Stromal cell of bone marrow (primary cell): ENCODE measurements around the gene TRIM44.

Experiments
- DNase-seq: peaks from one replicate; pipeline ENCODE4 v3.0.0-alpha.2; 2012; ENCODE audit warnings: low read depth

Gene TRIM44

GRCh38 chr11:35662649-35663407 is at the start of gene TRIM44:
Gene TRIM44 (plus strand): TSS chr11:35662775. CDS start chr11:35663112, 337 bp downstream.
- DNase-seq = peak; percentile 70

GRCh38 chr11:35614939-35615569 is 47.5 kb upstream of the TRIM44 start:
- no peak for DNase-seq

- no peak for DNase-seq
Observed at GRCh38 chr11:35615921-35616900, 46.4 kb upstream of the TRIM44 start.

GRCh38 chr11:35617316-35617686 is 45.3 kb upstream of the TRIM44 start:
- DNase-seq = no peak

- peak; percentile 88 for DNase-seq
Observed at GRCh38 chr11:35617687-35618496, 44.7 kb upstream of the TRIM44 start, which contains the start of gene FJX1. Gene FJX1 (plus strand): TSS chr11:35618460. CDS start chr11:35618637, 177 bp downstream.

- DNase-seq = no peak
Observed at GRCh38 chr11:35618497-35619115, 44.0 kb upstream of the TRIM44 start.

GRCh38 chr11:35619116-35619854 is 43.3 kb upstream of the TRIM44 start:
- no peak for DNase-seq

GRCh38 chr11:35619855-35620640 is 42.5 kb upstream of the TRIM44 start:
- no peak for DNase-seq

- no peak for DNase-seq
Observed at GRCh38 chr11:35620795-35621194, 41.8 kb upstream of the TRIM44 start.

GRCh38 chr11:35621620-35622019 is 41.0 kb upstream of the TRIM44 start:
- no peak for DNase-seq

GRCh38 chr11:35622070-35622469 is 40.5 kb upstream of the TRIM44 start:
- DNase-seq = no peak

GRCh38 chr11:35623621-35624168 is 38.9 kb upstream of the TRIM44 start:
- DNase-seq = no peak

GRCh38 chr11:35624316-35624715 is 38.3 kb upstream of the TRIM44 start:
- DNase-seq = no peak

GRCh38 chr11:35624781-35625180 is 37.8 kb upstream of the TRIM44 start:
- no peak for DNase-seq

GRCh38 chr11:35626501-35626900 is 36.1 kb upstream of the TRIM44 start:
- DNase-seq = no peak

GRCh38 chr11:35629511-35629910 is 33.1 kb upstream of the TRIM44 start:
- no peak for DNase-seq

- peak; percentile 92 for DNase-seq
Observed at GRCh38 chr11:35629914-35630313, 32.7 kb upstream of the TRIM44 start.

GRCh38 chr11:35631891-35632290 is 30.7 kb upstream of the TRIM44 start:
- DNase-seq = no peak

- DNase-seq = peak; percentile 18
Observed at GRCh38 chr11:35632301-35632700, 30.3 kb upstream of the TRIM44 start.
